Mesenteric fat pad (tissue), 1 donor: ENCODE results near the gene ZNRD2. TPM values are rescaled to one million over a fixed set of nuclear protein-coding genes. Genes with fewer than 3 reads are reported as not detected.

Experiments used
- DNase-seq: peaks from one replicate; pipeline ENCODE4 v3.0.0-alpha.2; 2020; ENCODE audit warnings: low spot score
- total RNA-seq: library from RNA; stranded (reverse); fragmentation: NEBNext Ultra II Directional; extraction: Animal tissue kit (Norgen Biotek cat#: 25700); gene quantifications from one replicate; pipeline ENCODE4 v1.2.1, GENCODE V29; 2021
- donor health status: DM: yes; HTN: yes; CAD: no.

The ZNRD2 gene
- total RNA-seq, 1 donor from 2014 or later = 34.9 TPM

- peak; percentile 96 for DNase-seq
These were observed 2.2 kb downstream of the ZNRD2 start, which contains the start of gene FAM89B for GRCh38 chr11:65572356-65573051. FAM89B (plus strand) TSS chr11:65572538; CDS start chr11:65572670, 132 bp downstream.

GRCh38 chr11:65573391-65574079 lies 3.3 kb downstream of the ZNRD2 start:
- no peak for DNase-seq

DNA sequence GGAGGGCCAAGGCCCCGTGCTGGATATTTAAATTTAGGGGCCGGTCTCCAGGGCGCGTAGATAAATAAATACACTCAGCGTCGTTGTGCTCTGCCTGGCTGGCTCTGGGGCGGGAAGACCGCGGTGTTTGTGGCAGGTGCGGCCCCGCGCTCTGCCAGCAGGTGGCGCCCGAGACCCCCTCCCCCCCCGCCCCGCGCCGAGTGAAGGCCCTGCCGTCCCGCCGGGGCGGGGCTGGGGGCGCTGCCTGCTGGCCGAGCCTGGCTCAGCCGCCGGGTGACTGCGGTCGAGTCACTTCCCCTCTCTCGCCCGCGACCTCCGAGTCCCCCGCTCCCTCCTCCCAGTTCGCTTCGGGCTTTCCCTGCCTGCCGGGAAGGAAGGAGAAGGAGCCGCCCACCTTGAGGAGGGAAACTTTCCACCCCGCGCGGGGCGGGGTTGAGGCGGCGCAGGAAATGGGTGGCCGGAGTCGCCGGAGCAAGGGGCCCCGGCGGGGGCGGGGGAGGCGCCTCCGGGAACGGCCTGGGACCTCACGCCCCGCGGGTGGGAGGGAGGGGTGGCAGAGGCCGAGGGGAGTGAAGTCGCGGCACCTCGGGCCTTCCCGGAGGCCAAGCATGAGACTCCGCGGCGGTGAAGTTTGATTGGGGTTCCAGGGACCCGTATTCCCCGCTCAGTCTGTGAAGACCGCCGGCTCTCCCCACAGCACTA lies 4.0 kb downstream of the ZNRD2 start:
- peak; percentile 97 for DNase-seq

DNA sequence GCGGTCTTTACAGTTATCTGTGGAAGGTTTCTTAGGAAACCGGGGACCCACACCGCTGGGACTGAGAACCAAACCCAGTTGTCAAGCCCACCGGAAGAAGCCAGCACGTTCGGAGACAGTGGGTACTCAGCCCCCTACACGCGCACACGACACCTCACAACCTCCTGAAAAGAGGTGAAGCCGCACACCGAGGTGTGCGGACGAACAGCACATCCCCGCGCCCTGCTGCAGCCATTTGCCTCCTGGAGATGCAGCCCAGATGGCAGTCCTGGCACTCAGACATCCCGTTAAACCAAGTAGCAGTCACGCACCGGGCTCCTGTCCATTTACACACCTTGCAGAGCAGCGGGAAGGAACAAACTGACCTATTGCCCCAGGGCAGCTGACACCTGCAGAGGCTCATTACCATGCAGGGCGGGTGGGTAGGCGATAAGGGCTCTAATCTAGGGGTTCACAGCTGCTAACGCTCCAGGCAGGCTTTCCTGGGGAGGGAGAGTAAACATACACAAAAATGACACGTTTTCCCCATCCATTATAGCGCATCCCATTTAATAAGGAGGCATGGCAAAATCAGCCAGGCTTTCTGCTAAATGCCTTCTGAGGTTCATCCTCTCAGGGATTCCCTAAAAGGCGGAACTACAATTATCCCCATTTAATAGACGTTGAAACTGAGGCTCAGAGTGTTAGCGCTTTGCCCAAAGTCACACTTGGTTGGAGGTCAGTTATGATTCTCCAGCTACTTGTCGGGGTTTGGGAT lies 4.7 kb downstream of the ZNRD2 start:
- no peak for DNase-seq

DNA sequence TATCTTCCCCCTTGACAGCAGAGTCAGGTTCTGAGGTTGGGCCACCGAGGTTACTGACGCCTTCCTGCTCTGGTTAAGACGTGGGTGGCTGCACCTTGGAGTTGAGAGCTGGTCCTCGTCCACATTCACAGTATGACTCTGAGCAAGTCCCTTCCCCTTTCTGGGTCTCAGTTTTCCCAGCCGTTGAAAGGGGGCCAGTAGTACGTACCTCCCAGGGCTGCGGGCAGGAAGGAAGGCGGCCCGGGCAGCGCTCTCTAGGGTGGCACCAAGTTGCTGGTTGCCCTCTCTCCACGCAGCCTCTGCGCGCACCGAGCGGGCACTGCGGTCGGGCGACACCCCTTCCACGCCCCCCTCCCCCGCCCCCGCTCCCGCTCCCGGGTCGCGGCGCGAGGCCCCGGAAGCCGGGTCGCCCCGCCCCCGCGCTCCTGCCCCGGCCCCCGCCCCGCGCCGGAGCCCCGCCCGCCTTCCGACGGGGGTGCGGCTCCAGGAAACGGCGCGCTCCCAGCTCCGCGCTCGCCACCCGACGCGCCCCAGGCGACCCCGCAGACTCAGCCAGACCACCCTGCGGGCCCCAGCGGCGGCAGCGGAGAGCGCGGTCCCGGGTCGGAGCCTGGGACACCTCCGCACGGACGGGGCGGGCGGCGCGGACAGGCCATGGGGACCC lies 5.4 kb downstream of the ZNRD2 start, which contains the start of gene EHBP1L1:
Gene EHBP1L1, plus strand, starts transcription at position 486 of the 664 bp plus-strand sequence. CDS start 250 bp downstream, outside the sequence.
- DNase-seq = no peak

GRCh38 chr11:65576232-65576866 lies 6.1 kb downstream of the ZNRD2 start:
- no peak for DNase-seq

- DNase-seq = peak; percentile 96
These were observed 6.8 kb downstream of the ZNRD2 start for GRCh38 chr11:65576867-65577755.

DNA sequence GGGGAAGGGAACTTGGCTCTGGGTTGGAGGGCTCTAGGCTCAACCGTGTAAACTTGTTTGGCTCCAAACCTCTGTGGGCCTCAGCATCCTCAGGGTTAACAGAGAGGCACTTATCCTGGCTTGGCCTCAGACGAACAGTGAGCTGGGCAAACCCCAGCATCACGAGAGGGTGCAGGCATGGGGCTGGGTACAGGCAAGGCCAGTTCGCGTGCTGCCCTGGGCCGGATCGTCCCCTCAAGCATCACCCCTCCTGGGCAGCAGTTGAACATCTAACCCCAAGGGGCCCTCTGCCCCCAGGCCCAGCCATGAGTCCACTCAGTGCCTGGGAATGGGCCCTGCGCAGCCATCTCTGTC lies 7.5 kb downstream of the ZNRD2 start:
- no peak for DNase-seq

DNA sequence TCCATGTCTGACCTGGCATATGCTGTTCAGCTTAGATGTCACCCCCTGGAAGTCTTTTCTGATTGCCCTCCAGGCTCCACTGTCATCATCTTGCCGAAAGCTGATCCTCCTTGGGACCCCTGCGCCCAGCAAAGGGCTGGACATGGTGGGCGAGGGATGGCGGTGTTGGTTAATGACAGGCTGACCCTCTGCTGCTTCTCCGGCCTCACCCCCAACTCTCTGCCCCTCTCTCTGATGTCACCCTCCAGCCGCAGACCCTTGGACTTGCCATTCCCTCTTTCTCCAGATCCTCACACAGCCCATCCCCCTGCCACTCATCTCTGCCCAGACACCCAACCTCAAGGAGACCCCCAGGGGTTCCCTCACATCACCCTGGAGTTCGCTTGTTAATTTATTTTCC lies 7.9 kb downstream of the ZNRD2 start:
- no peak for DNase-seq

DNA sequence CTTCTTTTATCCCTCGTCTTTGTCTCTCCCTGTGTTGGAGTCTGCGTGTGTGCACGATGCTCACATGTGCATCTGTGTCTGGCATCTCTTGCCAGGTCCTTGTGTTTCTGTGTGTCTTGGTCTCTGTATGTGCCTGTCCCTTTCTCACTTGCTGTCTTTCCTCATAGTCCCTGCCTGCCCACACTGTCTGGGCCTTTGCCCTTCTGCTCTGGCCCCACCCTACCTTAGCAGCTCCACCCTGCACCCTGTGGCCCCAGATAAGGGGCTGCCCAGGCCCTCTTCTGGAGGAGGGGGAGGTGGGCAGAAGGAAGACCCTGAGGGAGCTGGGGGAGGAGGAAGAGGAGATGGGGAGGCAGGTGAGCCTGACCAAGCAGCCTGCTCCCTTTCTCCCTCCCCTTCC lies 8.4 kb downstream of the ZNRD2 start:
- no peak for DNase-seq

DNA sequence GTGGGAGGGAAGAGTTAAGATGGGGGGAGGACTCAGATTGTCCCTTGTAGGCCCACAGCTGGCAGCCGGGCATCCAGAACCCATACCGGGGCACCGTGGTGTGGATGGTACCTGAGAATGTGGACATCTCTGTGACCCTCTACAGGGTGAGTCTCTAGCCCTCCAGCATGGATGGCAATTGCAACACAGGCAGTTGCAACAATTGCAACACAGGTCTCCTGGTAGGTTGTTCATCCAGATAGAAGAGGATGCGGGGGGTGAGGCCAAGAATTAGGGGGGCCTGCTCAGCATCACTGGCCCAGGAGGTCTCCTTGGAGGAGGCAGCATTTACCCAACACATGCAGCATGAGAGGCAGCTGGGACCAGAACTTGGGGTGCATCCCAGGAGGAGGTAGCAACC lies 9.0 kb downstream of the ZNRD2 start:
- no peak for DNase-seq

GRCh38 chr11:65580031-65580692 lies 9.9 kb downstream of the ZNRD2 start:
- DNase-seq = no peak

GRCh38 chr11:65580756-65581155 lies 10.5 kb downstream of the ZNRD2 start:
- no peak for DNase-seq

DNA sequence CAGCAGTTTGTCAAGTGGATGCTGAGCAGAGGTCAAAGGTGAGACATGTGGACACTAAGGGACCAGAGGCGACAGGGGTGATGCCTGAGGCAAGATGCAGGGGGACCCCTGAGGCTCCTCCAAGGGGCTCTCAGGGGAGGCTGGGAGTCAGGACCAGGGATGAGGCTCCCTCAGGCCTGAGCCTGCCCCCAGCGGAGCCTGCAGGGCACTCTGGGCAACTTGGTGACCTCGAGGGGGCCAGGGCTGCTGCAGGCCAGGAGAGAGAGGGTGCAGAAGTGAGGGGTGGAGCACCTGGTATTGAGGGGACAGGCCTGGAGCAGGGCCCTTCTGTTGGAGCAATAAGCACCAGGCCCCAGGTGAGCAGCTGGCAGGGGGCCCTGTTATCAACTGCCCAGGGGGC lies 11.7 kb downstream of the ZNRD2 start:
- no peak for DNase-seq

GRCh38 chr11:65583589-65583988 lies 13.3 kb downstream of the ZNRD2 start:
- no peak for DNase-seq

- DNase-seq = no peak
These were observed 13.8 kb downstream of the ZNRD2 start for GRCh38 chr11:65584106-65584505.

GRCh38 chr11:65584723-65585171 lies 14.5 kb downstream of the ZNRD2 start:
- DNase-seq = no peak

DNA sequence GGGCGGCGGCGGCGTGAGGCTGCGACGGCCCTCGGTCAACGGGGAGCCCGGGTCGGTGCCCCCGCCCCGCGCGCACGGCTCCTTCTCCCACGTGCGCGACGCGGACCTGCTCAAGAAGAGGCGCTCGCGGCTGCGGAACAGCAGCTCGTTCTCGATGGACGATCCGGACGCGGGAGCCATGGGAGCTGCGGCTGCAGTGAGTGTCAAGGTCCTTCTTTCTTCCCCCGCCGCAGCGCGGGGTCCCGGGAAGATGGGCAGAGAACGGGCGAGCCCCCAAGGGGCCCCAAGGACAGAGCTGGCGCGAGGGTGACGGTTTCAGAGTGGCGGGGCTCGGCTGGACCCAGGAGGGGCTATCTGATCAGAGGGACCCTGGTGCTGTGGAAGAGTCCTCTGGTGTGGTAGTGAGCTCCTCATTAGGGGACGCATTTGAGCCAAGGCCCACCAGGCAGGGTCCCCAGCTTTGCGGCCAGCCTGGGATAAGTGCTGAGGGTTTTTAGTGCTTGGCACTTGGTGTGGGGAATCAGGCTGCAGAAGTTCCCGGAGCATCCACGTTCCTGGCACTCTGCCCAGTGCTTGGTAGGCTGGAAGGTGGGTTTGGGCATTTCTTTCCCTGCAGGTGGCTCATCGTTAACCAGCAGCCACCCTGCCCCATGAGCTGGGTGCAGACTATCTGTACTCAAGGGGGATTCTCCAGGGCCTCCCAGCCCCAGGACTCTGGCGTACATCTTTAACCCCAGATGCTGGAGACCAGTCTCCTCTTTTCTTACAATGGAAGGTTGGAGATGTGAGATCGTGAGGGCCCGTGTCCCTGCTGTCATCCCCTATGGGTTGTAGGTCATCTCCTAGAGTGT lies 15.3 kb downstream of the ZNRD2 start:
- DNase-seq = no peak
